HepG2 (cell line): ENCODE results near the gene INF2. TPM values are rescaled to one million over a fixed set of nuclear protein-coding genes. Genes with fewer than 3 reads are reported as not detected.

Experiments used
- BRD4 ChIP-seq: sonication (generic); formaldehyde crosslinking; IDR thresholded peaks from 2 replicates; pipeline ENCODE4 v1.4.0; 2020; ENCODE audit warnings: missing genetic modification reagents
- GRHL1 ChIP-seq: sonication (generic); formaldehyde crosslinking; conservative IDR thresholded peaks from 2 replicates; pipeline ENCODE4 v1.8.0; 2022; ENCODE audit warnings: missing genetic modification reagents
- HNF4A ChIP-seq: sonication (generic); formaldehyde crosslinking; IDR thresholded peaks from 2 replicates; pipeline ENCODE4 v1.4.0; 2020; ENCODE audit warnings: missing genetic modification reagents
- MNT ChIP-seq: fragments of 450-650 bp; IDR thresholded peaks from 2 replicates; pipeline ENCODE4 v1.6.1; 2016
- NONO ChIP-seq, 2 experiments: fragments of 450-650 bp in 1 of 2; sonication (generic) in 1 of 2; formaldehyde crosslinking in 1 of 2; IDR thresholded peaks in 1 of 2; conservative IDR thresholded peaks in 1 of 2; 2 replicates each; pipeline versions ENCODE4 v1.6.1 to v1.8.0; 2017 to 2022; ENCODE audit warnings: mild to moderate bottlenecking in 1 of 2, missing genetic modification reagents in 1 of 2, moderate library complexity in 1 of 2
- REPIN1 ChIP-seq: sonication (generic); formaldehyde crosslinking; IDR thresholded peaks from 2 replicates; pipeline ENCODE4 v1.8.0; 2022; ENCODE audit warnings: missing genetic modification reagents, low read depth, mild to moderate bottlenecking, borderline replicate concordance
- TIGD3 ChIP-seq: sonication (generic); formaldehyde crosslinking; IDR thresholded peaks from 2 replicates; pipeline ENCODE4 v1.5.1; 2020; ENCODE audit warnings: mild to moderate bottlenecking, missing genetic modification reagents, borderline replicate concordance
- ZNF143 ChIP-seq: sonication (generic); formaldehyde crosslinking; IDR thresholded peaks from 2 replicates; pipeline ENCODE4 v1.4.0; 2020; ENCODE audit warnings: missing genetic modification reagents
- ZNF234 ChIP-seq: sonication (generic); formaldehyde crosslinking; conservative IDR thresholded peaks from 2 replicates; pipeline ENCODE4 v1.5.1; 2020; ENCODE audit warnings: mild to moderate bottlenecking, missing genetic modification reagents
- ZNF275 ChIP-seq: sonication (generic); formaldehyde crosslinking; IDR thresholded peaks from 2 replicates; pipeline ENCODE4 v1.8.0; 2022; ENCODE audit warnings: missing genetic modification reagents, mild to moderate bottlenecking, inconsistent platforms, borderline replicate concordance
- ZNF333 ChIP-seq: sonication (generic); formaldehyde crosslinking; IDR thresholded peaks from 2 replicates; pipeline ENCODE4 v1.4.0; 2020; ENCODE audit warnings: mild to moderate bottlenecking, missing genetic modification reagents, borderline replicate concordance
- ZNF33A ChIP-seq: sonication (generic); formaldehyde crosslinking; IDR thresholded peaks from 2 replicates; pipeline ENCODE4 v1.5.1; 2020; ENCODE audit warnings: missing genetic modification reagents, mild to moderate bottlenecking, moderate library complexity, borderline replicate concordance
- ZNF678 ChIP-seq: sonication (generic); formaldehyde crosslinking; IDR thresholded peaks from 2 replicates; pipeline ENCODE4 v1.4.0; 2020; ENCODE audit warnings: mild to moderate bottlenecking, missing genetic modification reagents
- ZNF770 ChIP-seq: sonication (generic); formaldehyde crosslinking; IDR thresholded peaks from 2 replicates; pipeline ENCODE4 v1.5.0; 2020; ENCODE audit warnings: mild to moderate bottlenecking, missing genetic modification reagents
- polyA plus RNA-seq, 8 experiments: library from polyadenylated mRNA; depleted of rRNA in 3 of 8; stranded (reverse) in 7 of 8; unstranded in 1 of 8; fragments of >200 nt; fragmentation: Illumina TruSeq in 4 of 8; extraction: Trizol in 4 of 8; gene quantifications; 2 replicates each; pipeline versions ENCODE4 v1.2.1 to v1.2.3, GENCODE V29; 2011 to 2016; ENCODE audit warnings: low read depth in 4 of 8, missing spikeins in 1 of 8, mixed read lengths in 1 of 8; ENCODE audit not compliant: insufficient read depth in 1 of 8
- total RNA-seq, 5 experiments: library from RNA; depleted of rRNA; stranded (reverse); fragments of >200 nt; fragmentation: Illumina TruSeq; extraction: Trizol; gene quantifications; 2 replicates each; pipeline ENCODE4 v1.2.3, GENCODE V29; 2016; ENCODE audit warnings: low read depth in 1 of 5

The INF2 gene
- total and polyA plus RNA-seq, 2 of the 13 experiments (the other 11 are each of a cell fraction or from before 2014, with no cell fraction given), result 16.4 to 26.4 TPM

GRCh38 chr14:104735830-104736642 is 46.6 kb downstream of the INF2 start (continued):
- TF ChIP-seq BRD4 (peak; percentile 95), ZNF770 (CRISPR knock-in tag) (no peak), ZNF678 (no peak), REPIN1 (CRISPR knock-in tag) (no peak), NONO (IDR thresholded peaks at IDR 0.05) (no peak), NONO (CRISPR knock-in tag; conservative IDR thresholded peaks at IDR 0.05) (peak; percentile 79), ZNF234 (no peak), ZNF143 (no peak), TIGD3 (CRISPR knock-in tag) (peak; percentile 60; the same call in 1 of the 2 replicates), ZNF275 (CRISPR knock-in tag) (no peak), MNT (peak; percentile 14; the same call in 1 of the 2 replicates), ZNF333 (CRISPR knock-in tag) (no peak), ZNF33A (CRISPR knock-in tag) (no peak), GRHL1 (CRISPR knock-in tag) (no peak), HNF4A (CRISPR knock-in tag) (peak; percentile 77)
